ENCODE results near the gene P4HB.

DNA sequence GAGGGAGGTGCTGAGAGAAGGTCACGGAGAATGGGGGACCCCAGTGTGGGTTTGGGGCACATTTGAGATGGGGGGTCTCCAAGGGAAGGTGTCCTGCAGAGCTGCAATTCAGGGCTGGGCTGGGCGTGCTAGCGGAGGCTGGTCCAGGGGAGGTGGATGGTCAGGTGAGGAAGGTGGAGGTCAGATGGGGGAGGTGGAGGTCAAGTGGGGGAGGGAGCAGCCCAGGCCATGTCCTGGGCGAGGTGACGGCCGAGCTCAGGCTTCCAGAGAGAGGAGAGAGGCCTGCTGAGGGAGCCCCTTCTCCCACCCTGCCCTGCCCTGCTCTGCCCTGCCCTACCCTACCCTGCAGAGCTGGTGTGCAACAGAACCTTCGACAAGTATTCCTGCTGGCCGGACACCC lies 49.9 kb downstream of the P4HB start:
- TF ChIP-seq, protein P1, sequence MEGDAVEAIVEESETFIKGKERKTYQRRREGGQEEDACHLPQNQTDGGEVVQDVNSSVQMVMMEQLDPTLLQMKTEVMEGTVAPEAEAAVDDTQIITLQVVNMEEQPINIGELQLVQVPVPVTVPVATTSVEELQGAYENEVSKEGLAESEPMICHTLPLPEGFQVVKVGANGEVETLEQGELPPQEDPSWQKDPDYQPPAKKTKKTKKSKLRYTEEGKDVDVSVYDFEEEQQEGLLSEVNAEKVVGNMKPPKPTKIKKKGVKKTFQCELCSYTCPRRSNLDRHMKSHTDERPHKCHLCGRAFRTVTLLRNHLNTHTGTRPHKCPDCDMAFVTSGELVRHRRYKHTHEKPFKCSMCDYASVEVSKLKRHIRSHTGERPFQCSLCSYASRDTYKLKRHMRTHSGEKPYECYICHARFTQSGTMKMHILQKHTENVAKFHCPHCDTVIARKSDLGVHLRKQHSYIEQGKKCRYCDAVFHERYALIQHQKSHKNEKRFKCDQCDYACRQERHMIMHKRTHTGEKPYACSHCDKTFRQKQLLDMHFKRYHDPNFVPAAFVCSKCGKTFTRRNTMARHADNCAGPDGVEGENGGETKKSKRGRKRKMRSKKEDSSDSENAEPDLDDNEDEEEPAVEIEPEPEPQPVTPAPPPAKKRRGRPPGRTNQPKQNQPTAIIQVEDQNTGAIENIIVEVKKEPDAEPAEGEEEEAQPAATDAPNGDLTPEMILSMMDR (IDR thresholded peaks at IDR 0.05) = no peak
- no peak for TF ChIP-seq EZH2 (IDR thresholded peaks at IDR 0.05; ENCODE audit: borderline replicate concordance, insufficient read depth, low read depth, low read length, poor library complexity, severe bottlenecking)

Data from B cell (primary cell).